ENCODE data around the gene GOLGA2. TPM values are rescaled to one million over a fixed set of nuclear protein-coding genes. Genes with fewer than 3 reads are reported as not detected.
A peak's percentile ranks its signal among the peaks of the same experiment; 100 is the strongest.

Gene GOLGA2
- total RNA-seq, 2 experiments from 2014 or later: 28.2 to 58.2 TPM

GRCh38 chr9:128323791-128324190, 48.0 kb upstream of the GOLGA2 start:
- Histone ChIP-seq H3K9me3 (ENCODE audit: low read length) (no peaks in the 10 kb centered on the region), H2AFZ (ENCODE audit: low read length) (no peak overlapping the region), H3K4me1 (ENCODE audit: insufficient read depth, low read length, poor library complexity, severe bottlenecking) (peaks cover 22% of the 10 kb centered on the region), H3K79me2 (ENCODE audit: insufficient read depth, low read depth, low read length) (peaks cover 39% of the 10 kb centered on the region), H3K4me2 (ENCODE audit: low read length) (peak overlapping the region; percentile 86), H3K4me3 (ENCODE audit: low read depth, low read length, poor library complexity, severe bottlenecking) (peak overlapping the region; percentile 81), H3K36me3 (ENCODE audit: insufficient read depth, low read length) (peaks cover 47% of the 10 kb centered on the region), H4K20me1 (ENCODE audit: insufficient read depth, low read length) (peaks cover 4% of the 10 kb centered on the region; the same call in 1 of the 2 replicates), H3K27ac (ENCODE audit: low read depth, low read length, poor library complexity, severe bottlenecking) (peak overlapping the region; percentile 77), H3K9me2 (ENCODE audit: insufficient read depth, low read length) (no peaks in the 10 kb centered on the region)
- intact Hi-C loops (cut with micrococcal nuclease; ENCODE audit: unreplicated experiment): loop anchor here (5.0 kb wide), 1 partner anchor 46 kb away; the partner anchor contains the start of genes GOLGA2 and SWI5
- BruUV-seq (replicated peaks): no TSS peak
- DNase-seq (ENCODE audit: low spot score): no peak
- TF ChIP-seq EZH2phosphoT487 (IDR thresholded peaks at IDR 0.05; ENCODE audit: borderline replicate concordance, low read depth, low read length) (no peak), CTCF (conservative IDR thresholded peaks at IDR 0.05; ENCODE audit: low read length) (no peak)
- ChIA-PET POLR2A (no interaction called here), CTCF (ENCODE audit: unreplicated experiment) (no interaction called here)

GRCh38 chr9:128323212-128323730, 47.5 kb upstream of the GOLGA2 start:
- TF ChIP-seq EZH2phosphoT487 (IDR thresholded peaks at IDR 0.05; ENCODE audit: borderline replicate concordance, low read depth, low read length) (no peak), CTCF (conservative IDR thresholded peaks at IDR 0.05; ENCODE audit: low read length) (0 out of 2 replicates have a peak, but pooled peaks have one; percentile 7)
- peaks cover 22% of the 10 kb centered on the region for H3K4me1 ChIP-seq (ENCODE audit: insufficient read depth, low read length, poor library complexity, severe bottlenecking)
- intact Hi-C loops (cut with micrococcal nuclease; ENCODE audit: unreplicated experiment): loop anchor here (5.0 kb wide), 1 partner anchor 46 kb away; the partner anchor contains the start of genes GOLGA2 and SWI5
- BruUV-seq (replicated peaks): no TSS peak
- peak overlapping the region; percentile 81 for H3K4me3 ChIP-seq (ENCODE audit: low read depth, low read length, poor library complexity, severe bottlenecking)
- CTCF ChIA-PET (ENCODE audit: unreplicated experiment): no interaction called here
- peak overlapping the region; percentile 88 for H2AFZ ChIP-seq (ENCODE audit: low read length)
- no peak for DNase-seq (ENCODE audit: low spot score)
- H4K20me1 ChIP-seq (ENCODE audit: insufficient read depth, low read length): peaks cover 4% of the 10 kb centered on the region; the same call in 1 of the 2 replicates
- H3K27ac ChIP-seq (ENCODE audit: low read depth, low read length, poor library complexity, severe bottlenecking): peak overlapping the region; percentile 77
- H3K4me2 ChIP-seq (ENCODE audit: low read length): peak overlapping the region; percentile 86
- POLR2A ChIA-PET: interaction anchor here (0.6 kb wide), 1 partner anchor 12 kb away, joined by 3 read pairs; no protein-coding TSS in a partner anchor
- no peaks in the 10 kb centered on the region for H3K9me2 ChIP-seq (ENCODE audit: insufficient read depth, low read length)
- no peaks in the 10 kb centered on the region for H3K9me3 ChIP-seq (ENCODE audit: low read length)
- H3K36me3 ChIP-seq (ENCODE audit: insufficient read depth, low read length): peaks cover 43% of the 10 kb centered on the region
- peaks cover 39% of the 10 kb centered on the region for H3K79me2 ChIP-seq (ENCODE audit: insufficient read depth, low read depth, low read length)

Measured in OCI-LY7 (cell line).